Right hindlimb (tissue), 1 donor: ENCODE measurements around the gene ADAM10.
A peak's percentile ranks its signal among the peaks of the same experiment; 100 is the strongest.

ENCODE experiments used
- DNase-seq: peaks from one replicate; pipeline ENCODE4 v3.0.0-alpha.2; 2018

ADAM10 gene

GRCh38 chr15:58755956-58756355 lies 6.4 kb upstream of the ADAM10 start:
- no peak for DNase-seq

DNA sequence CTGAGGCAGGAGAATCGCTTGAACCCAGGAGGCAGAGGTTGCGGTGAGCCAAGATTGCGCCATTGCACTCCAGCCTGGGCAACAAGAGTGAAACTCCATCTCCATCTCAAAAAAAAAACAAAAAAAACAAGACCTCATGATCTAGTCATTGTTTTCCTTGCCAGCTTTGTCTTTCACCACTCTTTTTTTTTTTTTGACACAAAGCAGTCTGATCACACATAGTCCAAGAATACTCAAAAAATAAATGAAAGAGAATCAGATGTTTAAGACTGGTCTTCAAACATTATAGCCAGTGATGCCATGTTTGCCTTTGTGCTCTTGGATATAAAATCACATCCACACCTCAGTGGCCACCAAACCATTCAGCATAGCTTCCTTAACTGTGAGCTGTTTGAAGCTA lies 5.8 kb upstream of the ADAM10 start:
- no peak for DNase-seq

GRCh38 chr15:58752716-58753115 lies 3.2 kb upstream of the ADAM10 start:
- no peak for DNase-seq

- peak; percentile 74 for DNase-seq
Measured at GRCh38 chr15:58748852-58749531, 515 bp downstream of the ADAM10 start.

- no peak for DNase-seq
Measured at GRCh38 chr15:58748040-58748851, 1.3 kb downstream of the ADAM10 start.

DNA sequence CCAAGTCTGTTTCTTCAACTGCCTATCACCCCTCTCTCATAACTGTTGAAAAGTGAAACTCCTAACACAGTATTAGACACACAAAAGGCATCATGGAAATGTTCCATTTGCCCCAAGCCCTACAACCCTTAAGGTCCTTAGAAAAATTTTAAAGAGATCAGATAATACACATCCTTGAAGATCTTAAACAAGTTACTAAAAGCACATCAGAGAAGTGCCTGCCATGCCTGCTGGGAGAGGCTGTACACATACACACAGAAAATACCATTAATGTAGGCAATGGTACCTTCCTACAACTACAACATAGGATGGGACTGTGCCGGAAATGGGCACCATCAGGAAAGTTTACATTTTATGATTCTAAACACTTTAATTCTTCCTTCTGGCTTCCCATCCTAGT lies 3.3 kb downstream of the ADAM10 start:
- DNase-seq = no peak

DNA sequence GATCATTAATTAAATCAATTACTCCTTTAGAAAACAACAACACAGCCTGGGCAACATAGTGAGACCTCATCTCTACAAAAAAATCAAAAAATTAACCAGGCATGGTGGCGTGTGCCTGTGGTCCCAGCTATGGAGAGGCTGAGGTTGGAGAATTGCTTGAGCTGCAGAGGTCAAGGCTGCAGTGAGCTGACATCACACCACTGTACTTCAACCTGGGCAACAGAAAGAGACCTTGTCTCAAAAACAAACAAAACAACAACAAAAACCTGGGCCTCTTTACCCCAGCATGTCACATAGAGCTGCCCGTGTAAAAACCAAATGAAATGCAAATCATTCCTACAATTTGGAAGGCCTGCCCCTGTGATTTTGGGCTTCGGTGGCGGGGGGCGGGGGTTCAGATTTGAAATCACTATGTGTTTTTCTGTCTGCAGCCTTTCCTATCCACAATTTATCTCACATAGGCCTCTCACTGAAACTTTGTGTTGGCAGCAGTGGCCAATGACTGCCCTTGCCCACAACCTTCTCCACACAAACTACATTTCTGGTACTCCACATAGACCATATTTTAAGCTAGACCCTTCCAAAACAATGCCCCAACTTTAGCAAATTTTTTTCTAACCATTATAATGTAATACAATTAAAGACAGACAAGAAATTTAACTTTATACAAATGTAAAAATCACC lies 6.5 kb downstream of the ADAM10 start:
- no peak for DNase-seq

- DNase-seq = no peak
Measured at GRCh38 chr15:58742022-58742813, 7.3 kb downstream of the ADAM10 start.

DNA sequence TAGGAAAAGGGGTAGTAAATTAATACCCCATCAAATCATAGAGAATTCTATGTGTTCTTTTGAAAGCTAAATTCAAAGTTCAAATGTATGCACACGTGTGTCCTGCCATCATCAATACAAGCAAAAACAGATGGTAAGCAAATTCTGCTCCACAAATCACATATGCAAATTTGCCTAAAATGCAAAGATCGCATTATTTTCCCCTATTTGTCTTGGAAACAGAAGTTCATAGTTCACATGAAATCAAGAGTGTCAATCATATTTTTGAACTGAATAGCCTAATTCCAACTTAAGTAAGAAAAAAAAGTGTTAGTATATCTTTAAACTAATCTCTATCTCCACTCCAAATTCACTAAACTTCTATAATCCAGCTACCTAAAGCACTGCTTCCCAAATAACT lies 8.5 kb downstream of the ADAM10 start:
- no peak for DNase-seq

- DNase-seq = no peak
Measured at GRCh38 chr15:58740436-58740835, 9.1 kb downstream of the ADAM10 start.

DNA sequence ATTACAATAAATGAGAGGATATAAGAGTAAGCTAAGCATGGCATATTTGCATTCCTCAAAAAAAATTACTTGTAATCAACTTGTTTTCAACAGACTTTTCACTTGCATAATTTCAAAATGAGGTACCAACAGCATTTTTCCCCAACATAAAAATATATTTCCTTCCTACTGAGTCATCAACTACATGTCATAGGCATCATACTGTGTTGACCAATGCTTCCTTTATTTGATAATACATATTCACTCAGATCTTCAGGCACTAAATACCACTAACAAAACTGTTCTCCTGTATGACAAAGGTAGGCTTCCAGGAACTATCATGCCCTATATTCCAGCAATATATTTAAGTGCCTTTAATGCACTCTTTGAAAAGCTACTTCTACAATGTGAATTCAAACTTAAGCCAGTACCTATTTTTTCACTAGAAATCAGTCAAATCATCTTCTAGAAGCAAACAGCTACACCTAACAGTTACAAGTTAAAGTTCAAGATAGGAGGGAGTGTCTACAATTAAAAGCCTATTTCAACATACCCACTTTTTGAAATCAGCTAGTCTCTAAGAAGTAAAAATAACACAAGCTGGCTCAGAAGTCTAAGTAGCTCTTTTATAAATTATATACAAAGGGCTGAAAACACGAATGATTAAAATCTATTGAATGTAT lies 11.3 kb downstream of the ADAM10 start:
- DNase-seq = no peak

DNA sequence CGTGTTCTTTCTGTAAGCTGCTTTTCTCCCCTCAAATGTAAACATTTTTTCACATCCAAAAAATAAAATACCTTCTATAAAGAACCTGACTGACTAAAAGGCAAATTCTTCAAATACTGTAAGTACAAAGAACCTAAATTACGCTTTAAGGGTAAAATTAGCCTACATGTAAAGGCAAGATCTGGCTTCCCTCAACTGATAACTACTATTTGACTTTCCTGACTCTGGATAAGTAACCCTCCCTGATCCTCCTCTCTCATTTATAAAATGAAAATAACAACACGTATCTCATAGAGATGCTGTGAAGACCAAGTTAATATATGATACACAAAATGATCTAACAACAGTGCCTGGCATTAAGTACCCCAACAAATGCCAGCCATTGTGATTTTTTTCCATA lies 12.2 kb downstream of the ADAM10 start:
- no peak for DNase-seq

DNA sequence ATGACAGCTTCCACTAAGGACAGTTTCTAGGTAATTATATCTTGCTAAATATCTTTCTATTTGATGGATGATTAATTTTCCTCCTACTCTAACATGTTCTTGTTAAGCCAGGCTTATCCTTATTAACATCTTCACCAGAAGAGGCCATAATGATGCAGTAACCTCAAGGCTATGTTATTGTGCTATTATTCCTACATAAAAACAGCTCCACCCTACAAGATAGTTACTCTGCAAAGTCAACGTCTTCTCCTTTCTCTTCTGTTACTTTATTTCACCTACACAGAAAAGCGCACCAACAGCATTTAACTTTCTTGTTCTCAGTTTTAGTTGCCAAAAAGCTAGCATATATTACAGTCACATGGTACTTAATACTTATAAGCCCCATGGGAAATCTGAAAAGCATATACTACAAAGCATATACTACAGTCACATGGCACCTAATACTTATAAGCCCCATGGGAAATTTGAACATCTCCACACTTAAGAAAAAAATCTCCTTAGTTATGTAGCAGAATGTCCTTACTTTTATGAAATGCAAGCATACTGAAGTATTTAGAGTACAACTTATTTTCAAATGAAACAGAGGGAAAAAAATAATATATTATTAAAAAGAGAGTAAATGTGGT lies 13.4 kb downstream of the ADAM10 start:
- no peak for DNase-seq

- DNase-seq = no peak
Measured at GRCh38 chr15:58734859-58735258, 14.6 kb downstream of the ADAM10 start.

GRCh38 chr15:58732625-58733363 lies 16.7 kb downstream of the ADAM10 start:
- no peak for DNase-seq

DNA sequence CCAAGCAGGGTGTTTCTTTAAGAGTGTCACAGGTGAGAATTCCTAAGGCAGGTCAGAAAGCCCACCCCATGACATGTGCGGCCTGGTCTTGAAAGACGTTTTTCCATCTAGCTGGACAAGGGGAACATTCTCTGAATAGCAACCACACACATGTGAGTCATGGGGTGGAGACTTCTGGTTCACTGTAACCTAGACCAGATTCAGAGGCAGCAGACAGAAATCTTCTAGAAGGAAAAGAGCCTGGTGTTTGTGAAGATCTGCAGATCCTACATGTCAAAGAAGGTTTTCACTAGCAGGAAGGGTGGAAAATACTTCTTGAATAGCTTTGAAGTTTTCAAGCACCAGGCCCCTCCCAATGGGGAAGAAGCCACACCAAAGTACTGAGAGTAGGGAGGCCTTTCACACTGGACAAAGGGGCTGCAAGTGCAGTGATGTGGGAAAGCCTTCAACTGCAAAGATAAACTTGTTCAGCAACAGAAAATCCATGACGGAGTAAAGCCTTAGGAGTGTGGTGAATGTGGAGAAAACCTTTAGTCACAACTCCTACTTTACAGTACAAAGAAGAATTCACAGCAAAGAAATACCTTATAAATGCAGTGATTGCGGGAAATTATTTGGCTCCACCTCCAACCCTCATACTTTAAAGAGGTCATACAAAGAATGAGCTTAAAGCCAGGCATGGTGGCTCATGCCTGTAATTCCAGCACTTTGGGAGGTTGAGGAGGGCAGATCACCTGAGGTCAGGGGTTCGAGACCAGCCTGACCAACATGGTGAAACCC lies 17.6 kb downstream of the ADAM10 start:
- no peak for DNase-seq

GRCh38 chr15:58726867-58727266 lies 22.6 kb downstream of the ADAM10 start:
- no peak for DNase-seq

DNA sequence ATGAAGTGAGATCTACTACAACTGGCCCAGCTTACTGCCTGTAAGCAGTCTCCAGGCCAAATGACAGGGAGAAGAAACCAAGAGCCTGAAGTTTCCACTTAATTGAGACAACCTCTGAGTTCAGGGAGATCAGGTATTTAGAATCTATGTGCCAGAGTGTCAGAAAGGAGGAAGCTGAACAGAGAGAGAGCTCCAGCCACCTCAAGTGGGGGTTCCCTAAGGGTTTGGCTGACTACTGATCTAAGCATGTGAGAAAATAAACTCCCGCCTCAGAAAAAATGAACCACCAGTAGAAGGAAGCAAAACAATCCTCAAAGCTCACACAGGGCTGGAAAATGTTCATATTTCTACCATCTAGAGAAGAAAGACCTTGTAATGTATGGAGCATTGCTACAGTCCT lies 25.0 kb downstream of the ADAM10 start:
- no peak for DNase-seq

GRCh38 chr15:58717357-58717756 lies 32.1 kb downstream of the ADAM10 start:
- no peak for DNase-seq

GRCh38 chr15:58716027-58716426 lies 33.5 kb downstream of the ADAM10 start:
- no peak for DNase-seq
